Pons (tissue), 1 donor: Measurements from ENCODE around the gene ZNF280D.

Experiments used
- DNase-seq: peaks from one replicate; pipeline ENCODE4 v3.0.0-alpha.2; 2016; ENCODE audit warnings: low spot score

The ZNF280D gene

GRCh38 chr15:56640127-56640526, 93.2 kb downstream of the ZNF280D start:
- DNase-seq: no peak

GRCh38 chr15:56639631-56640030, 93.7 kb downstream of the ZNF280D start:
- DNase-seq: no peak

GRCh38 chr15:56631765-56632164, 101.5 kb downstream of the ZNF280D start:
- DNase-seq: no peak

- DNase-seq: no peak
These were observed 104.3 kb downstream of the ZNF280D start for GRCh38 chr15:56628893-56629532.

GRCh38 chr15:56619887-56620286, 113.4 kb downstream of the ZNF280D start:
- no peak for DNase-seq

GRCh38 chr15:56617628-56618027, 115.7 kb downstream of the ZNF280D start:
- no peak for DNase-seq

- no peak for DNase-seq
These were observed 116.8 kb downstream of the ZNF280D start for GRCh38 chr15:56616551-56616950.

- DNase-seq: no peak
These were observed 119.5 kb downstream of the ZNF280D start for GRCh38 chr15:56613811-56614210.

GRCh38 chr15:56608993-56609392, 124.3 kb downstream of the ZNF280D start:
- no peak for DNase-seq

- DNase-seq: no peak
These were observed 125.0 kb downstream of the ZNF280D start for GRCh38 chr15:56608140-56608778.

GRCh38 chr15:56602253-56602652, 131.1 kb downstream of the ZNF280D start:
- DNase-seq: no peak

GRCh38 chr15:56600380-56600779, 132.9 kb downstream of the ZNF280D start:
- no peak for DNase-seq

GRCh38 chr15:56598991-56599390, 134.3 kb downstream of the ZNF280D start:
- DNase-seq: no peak

GRCh38 chr15:56587686-56588085, 145.6 kb downstream of the ZNF280D start:
- no peak for DNase-seq

GRCh38 chr15:56586206-56586605, 147.1 kb downstream of the ZNF280D start:
- no peak for DNase-seq

- no peak for DNase-seq
These were observed 150.5 kb downstream of the ZNF280D start for GRCh38 chr15:56582785-56583184.
